Stimulated activated CD8-positive, alpha-beta memory T cell treated with anti-CD3 and anti-CD28 coated beads, Interleukin-7, amount 100 ng/mL, for 48 hours (primary cell): ENCODE measurements around the gene UBR3.
"Not testable (repeated sequence)": the region's sequence is repeated elsewhere in the genome, so short reads cannot be mapped to it uniquely, and the experiment has no call there.

ENCODE experiments used
- DNase-seq, 2 donors: peaks; one replicate each; pipeline ENCODE4 v3.0.0-alpha.2; 2020; ENCODE audit warnings: low read depth in 1 of 2; ENCODE audit errors: extremely low read depth in 1 of 2

Gene UBR3

DNA sequence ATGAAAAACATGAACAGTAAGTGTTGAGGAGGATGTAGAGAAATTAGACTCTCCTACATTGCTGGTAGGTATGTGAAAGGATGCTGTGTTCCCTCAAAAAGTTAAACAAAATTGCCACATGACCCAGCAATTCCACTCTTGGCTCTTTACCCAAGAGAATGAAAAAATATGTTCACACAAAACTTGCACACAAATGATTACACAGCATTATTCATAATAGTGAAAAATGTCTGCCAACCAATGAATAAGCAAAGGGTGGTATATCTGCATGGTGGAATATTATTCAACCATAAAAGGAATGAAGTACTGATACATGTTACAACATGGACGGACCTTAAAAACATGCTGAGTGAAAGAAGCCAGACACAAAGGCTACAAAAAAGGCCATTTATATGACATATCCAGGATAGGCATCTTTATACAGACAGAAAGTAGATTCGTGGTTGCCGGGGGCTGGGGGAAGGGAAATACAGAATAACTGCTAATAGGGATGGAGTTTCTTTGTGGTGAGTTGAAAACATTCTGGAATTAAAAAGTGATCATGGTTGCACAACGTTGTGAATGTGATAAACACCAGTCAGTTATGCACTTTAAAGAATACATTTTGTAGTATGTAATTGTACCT, 265.3 kb downstream of the UBR3 start:
- DNase-seq, result no peak

- no peak for DNase-seq
These were observed 268.1 kb downstream of the UBR3 start for GRCh38 chr2:170095380-170095779.

- no peak for DNase-seq
These were observed 271.5 kb downstream of the UBR3 start for GRCh38 chr2:170098626-170099312.

- DNase-seq, result no peak
These were observed 274.5 kb downstream of the UBR3 start for GRCh38 chr2:170101789-170102188.

DNA sequence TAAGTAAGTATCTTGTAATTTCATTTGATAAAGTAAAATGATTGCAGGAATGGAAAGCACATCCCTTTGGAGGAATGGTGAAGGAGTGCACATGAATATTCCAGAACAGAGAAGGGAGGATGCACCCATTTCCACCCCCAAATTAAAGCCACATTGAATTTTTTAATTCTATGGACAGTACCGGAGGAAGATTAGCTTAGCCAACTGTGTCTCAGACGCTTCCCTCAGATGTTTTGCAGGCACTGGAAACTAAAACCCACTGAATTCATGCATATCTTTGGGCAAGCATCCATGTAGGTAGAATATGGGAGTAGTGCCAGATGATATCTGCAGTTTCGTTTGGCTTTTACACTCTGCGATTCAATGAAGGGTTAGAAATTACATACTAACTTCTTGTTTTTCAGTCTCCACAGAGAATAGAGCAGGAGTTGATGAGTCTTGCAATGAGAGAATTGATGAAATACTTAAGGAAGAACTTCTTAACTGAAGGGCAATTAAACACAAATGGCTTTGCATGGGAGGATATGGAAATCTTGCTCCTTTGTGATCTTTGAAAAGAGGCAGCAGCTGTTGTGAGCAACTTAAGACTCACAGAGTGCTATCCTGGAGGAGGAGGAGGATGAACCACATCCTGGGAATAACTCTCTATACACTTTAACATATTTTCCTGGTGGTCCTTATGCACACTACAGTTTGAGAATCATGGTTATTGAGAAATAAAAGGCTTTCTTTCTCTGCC, 279.0 kb downstream of the UBR3 start:
- no peak for DNase-seq

- no peak for DNase-seq
These were observed 286.1 kb downstream of the UBR3 start for GRCh38 chr2:170113168-170113894.

DNA sequence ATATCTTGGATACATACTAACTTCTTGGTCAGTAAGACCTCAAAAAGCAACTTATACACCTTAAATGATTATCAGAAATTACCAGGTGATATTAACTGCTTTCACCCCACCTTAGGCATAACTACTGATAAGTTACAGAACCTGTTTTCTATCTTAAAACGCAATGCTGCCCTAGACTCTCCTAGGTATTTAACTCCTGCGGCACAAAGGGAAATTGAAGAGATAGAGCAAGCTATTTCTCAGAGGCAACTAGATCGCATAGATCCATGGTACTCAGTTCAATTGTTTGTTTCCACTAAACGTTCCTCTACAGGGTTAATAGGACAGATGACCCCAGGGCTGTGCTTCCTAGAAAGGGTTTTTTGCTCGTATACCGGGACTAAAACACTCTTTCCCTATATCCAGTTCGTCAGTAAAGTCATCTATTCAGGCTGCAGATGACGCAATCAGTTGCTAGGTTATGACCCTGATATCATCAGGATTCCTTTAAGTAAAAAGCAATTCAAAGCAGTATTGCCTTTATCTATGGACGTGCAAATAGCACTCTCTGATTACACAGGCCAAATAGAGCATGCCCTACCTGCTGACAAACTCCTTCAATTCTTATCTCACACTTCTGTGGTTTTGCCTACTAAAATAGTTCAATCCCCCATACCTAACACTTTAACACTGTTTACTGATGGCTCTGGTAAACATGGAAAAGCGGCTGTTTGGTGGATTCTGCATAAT, 288.4 kb downstream of the UBR3 start:
- DNase-seq, result no peak

GRCh38 chr2:170118641-170119040, 291.4 kb downstream of the UBR3 start:
- DNase-seq, result no peak

GRCh38 chr2:170119326-170119725, 292.1 kb downstream of the UBR3 start:
- not testable (repeated sequence) for DNase-seq

- no peak for DNase-seq
These were observed 294.4 kb downstream of the UBR3 start for GRCh38 chr2:170121689-170122088.

DNA sequence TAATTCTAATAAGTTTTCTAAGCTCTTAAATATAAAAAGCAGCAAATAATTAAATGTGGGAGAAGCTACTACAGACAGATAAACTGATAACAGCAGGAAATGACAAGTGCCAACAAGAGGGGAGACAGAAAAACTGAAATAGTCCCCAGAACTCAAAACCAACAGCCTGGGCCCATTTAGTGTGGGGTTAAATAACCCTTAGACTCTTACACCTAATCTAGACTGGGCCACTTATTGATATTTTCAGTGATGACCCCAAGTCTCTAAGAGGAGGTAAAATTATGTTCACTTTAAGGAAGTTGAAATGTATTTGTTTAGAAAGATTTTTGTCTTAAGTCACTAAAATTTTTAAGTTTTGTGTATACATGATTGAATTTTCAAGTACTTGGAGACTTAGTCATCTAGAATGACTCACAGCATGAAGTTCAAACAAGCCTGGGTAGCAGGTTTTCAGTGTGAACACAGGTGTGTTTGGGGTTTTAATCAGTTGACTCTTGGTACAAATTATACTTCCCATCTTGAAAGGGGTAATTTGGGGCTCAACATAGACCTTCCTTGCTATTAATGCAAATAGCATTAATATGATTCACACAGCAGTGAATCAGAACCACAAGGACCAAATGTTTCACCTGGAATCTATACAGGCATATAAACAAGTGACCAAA, 295.8 kb downstream of the UBR3 start:
- DNase-seq, result no peak

GRCh38 chr2:170123593-170123992, 296.3 kb downstream of the UBR3 start:
- DNase-seq, result no peak

GRCh38 chr2:170126138-170126728, 299.0 kb downstream of the UBR3 start:
- DNase-seq, result not testable (repeated sequence)
